ENCODE results near the gene SYNGR3. TPM values are rescaled to one million over a fixed set of nuclear protein-coding genes. Genes with fewer than 3 reads are reported as not detected.

SYNGR3 gene
- total and polyA plus RNA-seq, 2 of the 13 experiments (the other 11 are each of a cell fraction or from before 2014, with no cell fraction given): 0.97 to 5.7 TPM

DNA sequence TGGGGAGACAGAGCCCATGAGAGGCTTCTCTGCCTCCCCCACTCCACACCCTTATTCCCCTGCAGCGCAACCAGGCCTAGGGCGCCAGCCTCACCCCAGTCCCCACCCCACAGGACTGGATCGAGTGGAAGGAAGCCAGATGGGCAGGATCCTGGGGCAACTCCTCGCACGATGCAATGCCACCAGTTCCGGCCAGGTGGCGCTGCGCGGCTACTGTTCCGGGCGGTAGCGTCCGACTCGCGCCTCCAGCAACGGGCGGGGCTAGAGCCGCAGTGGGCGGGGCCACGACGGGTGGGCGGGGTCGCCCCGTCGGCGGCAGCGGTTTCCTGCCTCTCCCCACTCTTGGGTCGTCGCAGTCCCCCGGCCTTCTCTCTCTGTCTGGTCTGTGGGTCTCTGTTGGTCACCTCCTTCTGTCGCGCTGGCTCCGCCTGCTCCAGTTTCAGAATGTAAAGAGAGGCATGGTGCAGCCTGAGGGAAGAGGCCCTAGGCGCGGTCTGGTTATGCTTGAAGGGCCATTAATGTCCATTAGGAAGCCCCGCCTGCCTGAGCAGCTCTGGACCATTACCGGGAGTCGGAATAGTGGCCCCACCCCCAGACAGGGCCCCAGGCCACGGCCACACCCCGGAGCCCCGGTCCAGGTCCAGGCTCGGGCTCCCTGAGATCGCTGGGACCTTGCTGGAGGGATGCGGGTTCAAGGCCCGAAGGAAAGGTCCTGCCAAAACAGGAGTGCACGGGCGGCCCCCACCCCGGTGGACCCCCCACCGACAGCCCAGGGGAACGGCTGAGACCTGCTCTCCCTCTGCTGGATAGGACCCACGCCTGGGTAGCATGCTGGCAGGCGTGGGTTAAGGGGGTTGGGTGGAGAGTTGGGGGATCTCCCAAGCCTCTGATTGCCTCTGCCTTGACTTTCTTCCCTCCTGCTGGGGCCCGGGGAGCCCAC is 33.6 kb downstream of the SYNGR3 start (continued):
- TF ChIP-seq ZNF713 (CRISPR knock-in tag; IDR thresholded peaks at IDR 0.05): no peak
- 0 out of 2 replicates have a peak, but pooled peaks have one; percentile 48 for TF ChIP-seq ZNF33B (CRISPR knock-in tag; IDR thresholded peaks at IDR 0.05)
- peak; percentile 32; the same call in 1 of the 2 replicates for TF ChIP-seq TARDBP (CRISPR knock-in tag; IDR thresholded peaks at IDR 0.05)
- peak; percentile 55 for TF ChIP-seq SALL1 (CRISPR knock-in tag; IDR thresholded peaks at IDR 0.05)
- TF ChIP-seq, protein P1, sequence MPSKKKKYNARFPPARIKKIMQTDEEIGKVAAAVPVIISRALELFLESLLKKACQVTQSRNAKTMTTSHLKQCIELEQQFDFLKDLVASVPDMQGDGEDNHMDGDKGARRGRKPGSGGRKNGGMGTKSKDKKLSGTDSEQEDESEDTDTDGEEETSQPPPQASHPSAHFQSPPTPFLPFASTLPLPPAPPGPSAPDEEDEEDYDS (CRISPR knock-in tag; IDR thresholded peaks at IDR 0.05): peak; percentile 76
- TF ChIP-seq ZNF501 (CRISPR knock-in tag; IDR thresholded peaks at IDR 0.05): peak; percentile 95
- TF ChIP-seq PHF5A (CRISPR knock-in tag; IDR thresholded peaks at IDR 0.05; ENCODE audit: low read depth, unreplicated experiment): no peak
- TF ChIP-seq NR2F6 (IDR thresholded peaks at IDR 0.05): no peak
- peak; percentile 22; the same call in 1 of the 2 replicates for TF ChIP-seq NR2F6 (CRISPR knock-in tag; IDR thresholded peaks at IDR 0.05)
- peak; percentile 83 for TF ChIP-seq SAP130 (CRISPR knock-in tag; IDR thresholded peaks at IDR 0.05; ENCODE audit: low read depth)
- TF ChIP-seq NR1H2 (CRISPR knock-in tag; IDR thresholded peaks at IDR 0.05; ENCODE audit: borderline replicate concordance, low read depth): no peak
- no peak for TF ChIP-seq NCOA5 (CRISPR knock-in tag; IDR thresholded peaks at IDR 0.05)
- TF ChIP-seq ISL2 (CRISPR knock-in tag; IDR thresholded peaks at IDR 0.05): no peak
- TF ChIP-seq ZNF253 (CRISPR knock-in tag; IDR thresholded peaks at IDR 0.05; ENCODE audit: borderline replicate concordance): no peak
- no peak for TF ChIP-seq TCF12 (IDR thresholded peaks at IDR 0.05)
- no peak; the same call in none of the 2 replicates for TF ChIP-seq TCF12 (CRISPR knock-in tag; IDR thresholded peaks at IDR 0.05)
- TF ChIP-seq, protein P2, sequence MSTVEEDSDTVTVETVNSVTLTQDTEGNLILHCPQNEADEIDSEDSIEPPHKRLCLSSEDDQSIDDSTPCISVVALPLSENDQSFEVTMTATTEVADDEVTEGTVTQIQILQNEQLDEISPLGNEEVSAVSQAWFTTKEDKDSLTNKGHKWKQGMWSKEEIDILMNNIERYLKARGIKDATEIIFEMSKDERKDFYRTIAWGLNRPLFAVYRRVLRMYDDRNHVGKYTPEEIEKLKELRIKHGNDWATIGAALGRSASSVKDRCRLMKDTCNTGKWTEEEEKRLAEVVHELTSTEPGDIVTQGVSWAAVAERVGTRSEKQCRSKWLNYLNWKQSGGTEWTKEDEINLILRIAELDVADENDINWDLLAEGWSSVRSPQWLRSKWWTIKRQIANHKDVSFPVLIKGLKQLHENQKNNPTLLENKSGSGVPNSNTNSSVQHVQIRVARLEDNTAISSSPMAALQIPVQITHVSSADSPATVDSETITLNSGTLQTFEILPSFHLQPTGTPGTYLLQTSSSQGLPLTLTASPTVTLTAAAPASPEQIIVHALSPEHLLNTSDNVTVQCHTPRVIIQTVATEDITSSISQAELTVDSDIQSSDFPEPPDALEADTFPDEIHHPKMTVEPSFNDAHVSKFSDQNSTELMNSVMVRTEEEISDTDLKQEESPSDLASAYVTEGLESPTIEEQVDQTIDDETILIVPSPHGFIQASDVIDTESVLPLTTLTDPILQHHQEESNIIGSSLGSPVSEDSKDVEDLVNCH (CRISPR knock-in tag; IDR thresholded peaks at IDR 0.05): no peak
- no peak for TF ChIP-seq GMEB2 (CRISPR knock-in tag; IDR thresholded peaks at IDR 0.05; ENCODE audit: low read depth)
- TF ChIP-seq ZNF512 (CRISPR knock-in tag; IDR thresholded peaks at IDR 0.05): no peak
- no peak for TF ChIP-seq ZBTB34 (CRISPR knock-in tag; IDR thresholded peaks at IDR 0.05)
- no peak for TF ChIP-seq ZFP90 (CRISPR knock-in tag; IDR thresholded peaks at IDR 0.05; ENCODE audit: borderline replicate concordance)

Measured in HepG2 (cell line).